Gastrocnemius medialis (tissue), 4 donors: ENCODE results near the gene ACTN4.
"Not testable (repeated sequence)": the region's sequence is repeated elsewhere in the genome, so short reads cannot be mapped to it uniquely, and the experiment has no call there.

Source experiments
- POLR2A ChIP-seq, 2 donors: fragments of 450-650 bp; IDR thresholded peaks; one replicate each; pipeline ENCODE4 v1.6.1; 2017; ENCODE audit warnings: antibody characterized with exemption in 2 of 2, mild to moderate bottlenecking in 2 of 2, moderate library complexity in 2 of 2
- TF ChIP-seq, protein P1 (sequence below), 5 experiments: fragments of 450-650 bp in 3 of 5; fragments of 200-600 bp in 2 of 5; sonication (generic) in 2 of 5; IDR thresholded peaks in 4 of 5; conservative IDR thresholded peaks in 1 of 5; 1 replicate in 4 of 5; 2 replicates in 1 of 5; pipeline ENCODE4 v1.5.1; 2016 to 2019; ENCODE audit warnings: antibody characterized with exemption in 5 of 5, mild to moderate bottlenecking in 3 of 5, moderate library complexity in 3 of 5

DNA sequence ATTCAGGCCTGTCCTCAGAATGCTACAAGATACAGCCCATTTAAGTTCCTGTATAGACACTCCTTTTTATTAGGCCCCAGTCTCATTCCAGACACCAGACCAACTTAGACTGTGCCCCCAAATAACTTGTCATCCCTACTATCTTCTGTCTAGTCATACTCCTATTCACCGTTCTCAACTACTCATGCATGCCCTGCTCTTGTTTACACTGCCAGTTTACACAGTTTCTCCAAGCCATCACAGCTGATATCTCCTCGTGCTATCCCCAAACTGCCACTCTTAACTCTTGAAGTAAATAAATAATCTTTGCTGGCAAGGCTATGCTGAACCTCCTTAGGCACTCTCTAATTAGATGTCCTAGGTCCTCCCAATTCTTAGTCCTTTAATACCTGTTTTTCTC lies 106.7 kb downstream of the ACTN4 start:
- TF ChIP-seq, protein P1, sequence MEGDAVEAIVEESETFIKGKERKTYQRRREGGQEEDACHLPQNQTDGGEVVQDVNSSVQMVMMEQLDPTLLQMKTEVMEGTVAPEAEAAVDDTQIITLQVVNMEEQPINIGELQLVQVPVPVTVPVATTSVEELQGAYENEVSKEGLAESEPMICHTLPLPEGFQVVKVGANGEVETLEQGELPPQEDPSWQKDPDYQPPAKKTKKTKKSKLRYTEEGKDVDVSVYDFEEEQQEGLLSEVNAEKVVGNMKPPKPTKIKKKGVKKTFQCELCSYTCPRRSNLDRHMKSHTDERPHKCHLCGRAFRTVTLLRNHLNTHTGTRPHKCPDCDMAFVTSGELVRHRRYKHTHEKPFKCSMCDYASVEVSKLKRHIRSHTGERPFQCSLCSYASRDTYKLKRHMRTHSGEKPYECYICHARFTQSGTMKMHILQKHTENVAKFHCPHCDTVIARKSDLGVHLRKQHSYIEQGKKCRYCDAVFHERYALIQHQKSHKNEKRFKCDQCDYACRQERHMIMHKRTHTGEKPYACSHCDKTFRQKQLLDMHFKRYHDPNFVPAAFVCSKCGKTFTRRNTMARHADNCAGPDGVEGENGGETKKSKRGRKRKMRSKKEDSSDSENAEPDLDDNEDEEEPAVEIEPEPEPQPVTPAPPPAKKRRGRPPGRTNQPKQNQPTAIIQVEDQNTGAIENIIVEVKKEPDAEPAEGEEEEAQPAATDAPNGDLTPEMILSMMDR (IDR thresholded peaks at IDR 0.05 in 4 of 5, conservative IDR thresholded peaks at IDR 0.05 in 1 of 5), result not testable (repeated sequence)
- not testable (repeated sequence) for TF ChIP-seq POLR2A (IDR thresholded peaks at IDR 0.05)
